Tibial nerve (tissue), 3 donors: ENCODE results near the gene ARHGEF9.
A peak's percentile ranks its signal among the peaks of the same experiment; 100 is the strongest.

ENCODE experiments used
- CTCF ChIP-seq, 5 experiments: fragments of 200-600 bp in 3 of 5; fragments of 450-650 bp in 2 of 5; sonication (generic) in 3 of 5; IDR thresholded peaks; one replicate each; pipeline ENCODE4 v1.5.1; 2016 to 2019; ENCODE audit warnings: antibody characterized with exemption in 5 of 5, mild to moderate bottlenecking in 3 of 5, moderate library complexity in 2 of 5
- POLR2A ChIP-seq, 2 donors: fragments of 450-650 bp; IDR thresholded peaks; one replicate each; pipeline ENCODE4 v1.6.1; 2017; ENCODE audit warnings: antibody characterized with exemption in 2 of 2, mild to moderate bottlenecking in 2 of 2, moderate library complexity in 2 of 2

- TF ChIP-seq CTCF (IDR thresholded peaks at IDR 0.05): peak; percentile 20 to 27 (median 25)
- no peak for TF ChIP-seq POLR2A (IDR thresholded peaks at IDR 0.05)
Observed at GRCh38 chrX:63686878-63687714, 97.9 kb downstream of the ARHGEF9 start.
